HEK293 (cell line): ENCODE data around the gene CHST15.

ENCODE experiments used
- RBAK ChIP-seq: fragments of 450-650 bp; formaldehyde crosslinking; IDR thresholded peaks from 2 replicates; pipeline ENCODE4 v1.5.1; 2016; ENCODE audit warnings: missing biosample characterization, missing genetic modification characterization
- ZBTB1 ChIP-seq: fragments of 450-650 bp; formaldehyde crosslinking; IDR thresholded peaks from 2 replicates; pipeline ENCODE4 v1.5.1; 2016; ENCODE audit warnings: missing biosample characterization, missing genetic modification characterization
- ZBTB20 ChIP-seq: fragments of 450-650 bp; formaldehyde crosslinking; IDR thresholded peaks from 2 replicates; pipeline ENCODE4 v1.5.1; 2016; ENCODE audit warnings: missing biosample characterization, missing genetic modification characterization
- ZFP3 ChIP-seq: fragments of 450-650 bp; formaldehyde crosslinking; IDR thresholded peaks from 2 replicates; pipeline ENCODE4 v1.5.1; 2016; ENCODE audit warnings: low read depth, missing biosample characterization, missing genetic modification characterization
- ZFP41 ChIP-seq: fragments of 450-650 bp; formaldehyde crosslinking; IDR thresholded peaks from 2 replicates; pipeline ENCODE4 v1.5.1; 2016; ENCODE audit warnings: missing biosample characterization, missing genetic modification characterization, borderline replicate concordance
- ZNF16 ChIP-seq: fragments of 450-650 bp; formaldehyde crosslinking; IDR thresholded peaks from 2 replicates; pipeline ENCODE4 v1.5.1; 2016; ENCODE audit warnings: low read depth, missing biosample characterization, missing genetic modification characterization
- ZNF19 ChIP-seq: fragments of 450-650 bp; formaldehyde crosslinking; IDR thresholded peaks from 2 replicates; pipeline ENCODE4; 2016; ENCODE audit warnings: missing biosample characterization, missing genetic modification characterization, low read depth
- ZNF274 ChIP-seq, 2 experiments: fragments of 200-500 bp in 1 of 2; fragments of 450-650 bp in 1 of 2; sonication (Bioruptor generic) in 1 of 2; formaldehyde crosslinking in 1 of 2; IDR thresholded peaks; 2 replicates each; pipeline versions ENCODE4 v1.5.1 to v1.6.1; 2014 to 2016; ENCODE audit warnings: borderline replicate concordance in 1 of 2, inconsistent platforms in 1 of 2, low read length in 1 of 2, missing biosample characterization in 1 of 2, missing genetic modification characterization in 1 of 2
- ZNF776 ChIP-seq: fragments of 450-650 bp; formaldehyde crosslinking; IDR thresholded peaks from 2 replicates; pipeline ENCODE4 v1.5.0; 2017; ENCODE audit warnings: missing biosample characterization, missing genetic modification characterization, borderline replicate concordance
- TF ChIP-seq, protein P1 (sequence below): fragments of 450-650 bp; formaldehyde crosslinking; IDR thresholded peaks from 2 replicates; pipeline ENCODE4 v1.5.1; 2016; ENCODE audit warnings: missing biosample characterization, missing genetic modification characterization
- TF ChIP-seq, protein P2 (sequence below): fragments of 450-650 bp; formaldehyde crosslinking; IDR thresholded peaks from 2 replicates; pipeline ENCODE4 v1.5.1; 2016; ENCODE audit warnings: missing biosample characterization, missing genetic modification characterization
- TF ChIP-seq, protein P3 (sequence below): fragments of 450-650 bp; formaldehyde crosslinking; IDR thresholded peaks from 2 replicates; pipeline ENCODE4 v1.5.1; 2016; ENCODE audit warnings: missing biosample characterization, missing genetic modification characterization, low read depth

DNA sequence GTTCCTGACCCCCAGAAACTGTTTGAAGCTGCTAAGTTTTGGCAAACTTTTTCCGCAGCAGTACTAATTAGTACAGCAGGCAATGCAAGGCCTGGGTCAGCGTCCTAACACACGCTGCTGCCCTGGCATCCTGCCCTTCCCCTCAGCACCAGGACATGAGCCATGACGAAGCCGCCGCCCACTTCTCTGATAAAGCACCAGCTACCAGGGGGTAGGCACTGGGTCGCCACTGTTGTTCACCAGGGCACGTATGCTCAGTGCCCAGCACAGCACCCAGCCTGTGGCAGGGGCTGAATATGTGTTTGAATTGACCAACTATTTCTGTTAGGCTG is 59.5 kb downstream of the CHST15 start:
- TF ChIP-seq, protein P1, sequence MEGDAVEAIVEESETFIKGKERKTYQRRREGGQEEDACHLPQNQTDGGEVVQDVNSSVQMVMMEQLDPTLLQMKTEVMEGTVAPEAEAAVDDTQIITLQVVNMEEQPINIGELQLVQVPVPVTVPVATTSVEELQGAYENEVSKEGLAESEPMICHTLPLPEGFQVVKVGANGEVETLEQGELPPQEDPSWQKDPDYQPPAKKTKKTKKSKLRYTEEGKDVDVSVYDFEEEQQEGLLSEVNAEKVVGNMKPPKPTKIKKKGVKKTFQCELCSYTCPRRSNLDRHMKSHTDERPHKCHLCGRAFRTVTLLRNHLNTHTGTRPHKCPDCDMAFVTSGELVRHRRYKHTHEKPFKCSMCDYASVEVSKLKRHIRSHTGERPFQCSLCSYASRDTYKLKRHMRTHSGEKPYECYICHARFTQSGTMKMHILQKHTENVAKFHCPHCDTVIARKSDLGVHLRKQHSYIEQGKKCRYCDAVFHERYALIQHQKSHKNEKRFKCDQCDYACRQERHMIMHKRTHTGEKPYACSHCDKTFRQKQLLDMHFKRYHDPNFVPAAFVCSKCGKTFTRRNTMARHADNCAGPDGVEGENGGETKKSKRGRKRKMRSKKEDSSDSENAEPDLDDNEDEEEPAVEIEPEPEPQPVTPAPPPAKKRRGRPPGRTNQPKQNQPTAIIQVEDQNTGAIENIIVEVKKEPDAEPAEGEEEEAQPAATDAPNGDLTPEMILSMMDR (tag by site-specific recombination): no peak
- no peak for TF ChIP-seq ZFP41
- no peak for TF ChIP-seq ZFP3
- TF ChIP-seq RBAK (tag by site-specific recombination): no peak
- no peak for TF ChIP-seq ZNF776
- TF ChIP-seq, protein P2, sequence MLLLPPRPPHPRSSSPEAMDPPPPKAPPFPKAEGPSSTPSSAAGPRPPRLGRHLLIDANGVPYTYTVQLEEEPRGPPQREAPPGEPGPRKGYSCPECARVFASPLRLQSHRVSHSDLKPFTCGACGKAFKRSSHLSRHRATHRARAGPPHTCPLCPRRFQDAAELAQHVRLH (tag by site-specific recombination): no peak
- TF ChIP-seq ZBTB20: no peak
- no peak for TF ChIP-seq ZNF19
- no peak for TF ChIP-seq ZNF16 (tag by site-specific recombination)
- TF ChIP-seq, protein P3, sequence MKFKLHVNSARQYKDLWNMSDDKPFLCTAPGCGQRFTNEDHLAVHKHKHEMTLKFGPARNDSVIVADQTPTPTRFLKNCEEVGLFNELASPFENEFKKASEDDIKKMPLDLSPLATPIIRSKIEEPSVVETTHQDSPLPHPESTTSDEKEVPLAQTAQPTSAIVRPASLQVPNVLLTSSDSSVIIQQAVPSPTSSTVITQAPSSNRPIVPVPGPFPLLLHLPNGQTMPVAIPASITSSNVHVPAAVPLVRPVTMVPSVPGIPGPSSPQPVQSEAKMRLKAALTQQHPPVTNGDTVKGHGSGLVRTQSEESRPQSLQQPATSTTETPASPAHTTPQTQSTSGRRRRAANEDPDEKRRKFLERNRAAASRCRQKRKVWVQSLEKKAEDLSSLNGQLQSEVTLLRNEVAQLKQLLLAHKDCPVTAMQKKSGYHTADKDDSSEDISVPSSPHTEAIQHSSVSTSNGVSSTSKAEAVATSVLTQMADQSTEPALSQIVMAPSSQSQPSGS (tag by site-specific recombination): no peak
- TF ChIP-seq ZNF274 (IDR thresholded peaks at IDR 0.05; ENCODE audit: low read length): no peak
- TF ChIP-seq ZNF274 (tag by site-specific recombination; IDR thresholded peaks at IDR 0.05; ENCODE audit: borderline replicate concordance): no peak
- no peak for TF ChIP-seq ZBTB1
